Measurements from ENCODE around the gene FBN3. TPM values are rescaled to one million over a fixed set of nuclear protein-coding genes. Genes with fewer than 3 reads are reported as not detected.

The FBN3 gene
- total and polyA plus RNA-seq, 2 donors (not counting 1 experiment from before 2014, with no cell fraction given), result not detected

DNA sequence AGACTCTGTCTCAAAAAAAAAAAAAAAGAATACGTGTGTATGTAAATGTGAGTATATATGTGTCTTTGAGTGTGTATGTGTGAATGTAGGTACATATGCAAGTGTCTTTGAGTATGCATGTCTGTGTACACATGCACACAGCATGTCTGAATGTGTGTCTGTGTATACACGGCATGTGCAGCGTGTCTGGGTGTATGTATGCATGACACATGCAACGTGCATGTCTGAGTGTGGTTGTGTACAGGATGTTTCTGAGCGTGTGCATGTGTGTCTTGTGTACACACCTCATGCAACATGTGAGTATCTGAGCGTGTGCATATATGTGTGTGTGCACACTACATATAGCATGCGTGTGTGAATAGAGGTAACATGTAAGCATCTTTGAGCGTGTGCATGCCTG, 20.8 kb downstream of the FBN3 start:
- H3K27me3 Mint-ChIP-seq, result peaks cover 11% of the 10 kb centered on the region

DNA sequence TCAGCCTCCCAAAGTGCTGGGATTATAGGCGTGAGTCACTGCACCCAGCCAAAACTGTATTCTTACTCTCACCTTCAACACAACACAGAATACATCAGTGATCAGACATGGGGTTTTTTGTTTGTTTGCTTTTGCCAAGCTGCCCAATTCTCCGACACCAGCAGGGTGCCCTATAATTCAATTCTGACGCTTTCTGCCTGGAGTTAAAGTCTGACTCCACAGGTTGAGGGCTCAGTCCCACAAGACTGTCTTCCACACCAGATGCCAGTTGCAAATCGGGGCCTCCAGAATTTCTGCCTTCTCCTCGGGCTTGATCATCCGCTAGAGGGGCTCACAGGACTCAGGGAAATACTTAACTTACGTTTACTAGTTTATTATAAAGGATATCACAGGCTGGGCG, 22.1 kb downstream of the FBN3 start:
- TF ChIP-seq EZH2 (IDR thresholded peaks at IDR 0.05; ENCODE audit: borderline replicate concordance, insufficient read depth, low read depth, low read length, poor library complexity, severe bottlenecking), result no peak
- TF ChIP-seq, protein P1, sequence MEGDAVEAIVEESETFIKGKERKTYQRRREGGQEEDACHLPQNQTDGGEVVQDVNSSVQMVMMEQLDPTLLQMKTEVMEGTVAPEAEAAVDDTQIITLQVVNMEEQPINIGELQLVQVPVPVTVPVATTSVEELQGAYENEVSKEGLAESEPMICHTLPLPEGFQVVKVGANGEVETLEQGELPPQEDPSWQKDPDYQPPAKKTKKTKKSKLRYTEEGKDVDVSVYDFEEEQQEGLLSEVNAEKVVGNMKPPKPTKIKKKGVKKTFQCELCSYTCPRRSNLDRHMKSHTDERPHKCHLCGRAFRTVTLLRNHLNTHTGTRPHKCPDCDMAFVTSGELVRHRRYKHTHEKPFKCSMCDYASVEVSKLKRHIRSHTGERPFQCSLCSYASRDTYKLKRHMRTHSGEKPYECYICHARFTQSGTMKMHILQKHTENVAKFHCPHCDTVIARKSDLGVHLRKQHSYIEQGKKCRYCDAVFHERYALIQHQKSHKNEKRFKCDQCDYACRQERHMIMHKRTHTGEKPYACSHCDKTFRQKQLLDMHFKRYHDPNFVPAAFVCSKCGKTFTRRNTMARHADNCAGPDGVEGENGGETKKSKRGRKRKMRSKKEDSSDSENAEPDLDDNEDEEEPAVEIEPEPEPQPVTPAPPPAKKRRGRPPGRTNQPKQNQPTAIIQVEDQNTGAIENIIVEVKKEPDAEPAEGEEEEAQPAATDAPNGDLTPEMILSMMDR (IDR thresholded peaks at IDR 0.05), result no peak
- H2AFZ ChIP-seq (ENCODE audit: insufficient read depth, low read depth, low read length, poor library complexity, severe bottlenecking), result no peak overlapping the region
- H3K27me3 ChIP-seq (replicated peaks in 1 of 4; ENCODE audit: control extremely low read depth in 1 of 4, control insufficient read depth in 3 of 4, insufficient read depth in 4 of 4, low read length in 3 of 4), result no peaks in the 10 kb centered on the region
- Mint-ChIP-seq H3K9me3 (ENCODE audit: insufficient read depth) (no peaks in the 10 kb centered on the region), H3K4me1 (no peaks in the 10 kb centered on the region), H3K4me3 (no peak overlapping the region), H3K27me3 (peaks cover 12% of the 10 kb centered on the region), H3K27ac (no peak overlapping the region)
- H3K4me2 ChIP-seq (replicated peaks; ENCODE audit: low read depth, low read length, poor library complexity, severe bottlenecking), result no peak overlapping the region
- no peak overlapping the region for H3K9ac ChIP-seq (ENCODE audit: low read length)
- ATAC-seq (ENCODE audit: low read depth), result no peak
- H3K79me2 ChIP-seq (ENCODE audit: control insufficient read depth, insufficient read depth, low read length), result no peaks in the 10 kb centered on the region
- intact Hi-C loops (cut with micrococcal nuclease), result no loop called here
- POLR2A ChIA-PET, result no interaction called here
- H3K36me3 ChIP-seq (replicated peaks in 1 of 2; ENCODE audit: control extremely low read depth in 1 of 2, control insufficient read depth in 1 of 2, extremely low read depth in 1 of 2, insufficient read depth in 2 of 2, low read length in 1 of 2), result no peaks in the 10 kb centered on the region
- no peaks in the 10 kb centered on the region for H4K20me1 ChIP-seq (ENCODE audit: control insufficient read depth, insufficient read depth, low read length, poor library complexity, severe bottlenecking)
- no peak for DNase-seq
- no peak overlapping the region for H3K27ac ChIP-seq (ENCODE audit: low read length in 2 of 2)
- CTCF ChIA-PET, result no interaction called here
- WGBS (ENCODE audit: insufficient coverage), result 89% methylated on average over 5 of the region's 8 CpGs
- no peaks in the 10 kb centered on the region for H3K4me1 ChIP-seq (ENCODE audit: control insufficient read depth in 2 of 2, insufficient read depth in 2 of 2, low read length in 2 of 2)
- no peaks in the 10 kb centered on the region for H3K9me3 ChIP-seq (ENCODE audit: control extremely low read depth in 1 of 3, control insufficient read depth in 2 of 3, insufficient read depth in 1 of 3, low read length in 2 of 3)
- H3K4me3 ChIP-seq (ENCODE audit: control extremely low read depth in 1 of 5, extremely low read depth in 1 of 5, insufficient read depth in 1 of 5, low read depth in 2 of 5, low read length in 4 of 5), result no peak overlapping the region

More for the DNA sequence above, 20.8 kb downstream of the FBN3 start:
- Histone ChIP-seq H3K4me3 (ENCODE audit: control extremely low read depth in 1 of 5, extremely low read depth in 1 of 5, insufficient read depth in 1 of 5, low read depth in 2 of 5, low read length in 4 of 5) (no peak overlapping the region), H3K4me2 (replicated peaks; ENCODE audit: low read depth, low read length, poor library complexity, severe bottlenecking) (no peak overlapping the region), H2AFZ (ENCODE audit: insufficient read depth, low read depth, low read length, poor library complexity, severe bottlenecking) (no peak overlapping the region), H3K27me3 (replicated peaks in 1 of 4; ENCODE audit: control extremely low read depth in 1 of 4, control insufficient read depth in 3 of 4, insufficient read depth in 4 of 4, low read length in 3 of 4) (no peaks in the 10 kb centered on the region), H3K79me2 (ENCODE audit: control insufficient read depth, insufficient read depth, low read length) (no peaks in the 10 kb centered on the region), H3K9ac (ENCODE audit: low read length) (no peak overlapping the region), H3K4me1 (ENCODE audit: control insufficient read depth in 2 of 2, insufficient read depth in 2 of 2, low read length in 2 of 2) (no peaks in the 10 kb centered on the region), H4K20me1 (ENCODE audit: control insufficient read depth, insufficient read depth, low read length, poor library complexity, severe bottlenecking) (no peaks in the 10 kb centered on the region), H3K36me3 (replicated peaks in 1 of 2; ENCODE audit: control extremely low read depth in 1 of 2, control insufficient read depth in 1 of 2, extremely low read depth in 1 of 2, insufficient read depth in 2 of 2, low read length in 1 of 2) (no peaks in the 10 kb centered on the region), H3K27ac (ENCODE audit: low read length in 2 of 2) (no peak overlapping the region), H3K9me3 (ENCODE audit: control extremely low read depth in 1 of 3, control insufficient read depth in 2 of 3, insufficient read depth in 1 of 3, low read length in 2 of 3) (no peaks in the 10 kb centered on the region)
- Mint-ChIP-seq H3K9me3 (ENCODE audit: insufficient read depth) (no peaks in the 10 kb centered on the region), H3K4me3 (no peak overlapping the region), H3K27ac (no peak overlapping the region), H3K4me1 (no peaks in the 10 kb centered on the region)
- ATAC-seq (ENCODE audit: low read depth) (no peak), DNase-seq (no peak)
- ChIA-PET POLR2A (no interaction called here), CTCF (no interaction called here)
- intact Hi-C loops (cut with micrococcal nuclease), result no loop called here
- TF ChIP-seq EZH2 (IDR thresholded peaks at IDR 0.05; ENCODE audit: borderline replicate concordance, insufficient read depth, low read depth, low read length, poor library complexity, severe bottlenecking), result no peak
- TF ChIP-seq, protein P1 (IDR thresholded peaks at IDR 0.05), result no peak
- 96% methylated on average over 8 of the region's 8 CpGs for WGBS (ENCODE audit: insufficient coverage)

All from B cell (primary cell).